Prostate gland (tissue), 2 donors: ENCODE data around the gene GNAQ. TPM values are rescaled to one million over a fixed set of nuclear protein-coding genes. Genes with fewer than 3 reads are reported as not detected.

Source experiments
- DNase-seq: peaks from one replicate; pipeline ENCODE4 v3.0.0-alpha.2; 2019; ENCODE audit warnings: low spot score
- H3K27ac ChIP-seq, 2 donors: fragments of 200-600 bp; sonication (generic); 2 replicates each; pipeline ENCODE4 v1.5.1; 2017 to 2019
- H3K27me3 ChIP-seq: fragments of 200-600 bp; sonication (generic); replicated peaks from 2 replicates; pipeline ENCODE4 v1.5.1; 2019; ENCODE audit not compliant: insufficient read depth
- H3K36me3 ChIP-seq, 2 donors: fragments of 200-600 bp; sonication (generic); 1 replicate in 1 of 2; 2 replicates in 1 of 2; pipeline versions ENCODE4 v1.5.1 to v1.8.1; 2017 to 2019
- H3K4me1 ChIP-seq: fragments of 200-600 bp; sonication (generic); replicated peaks from 2 replicates; pipeline ENCODE4 v1.5.1; 2019
- H3K4me3 ChIP-seq, 2 donors: fragments of 200-600 bp; sonication (generic); 2 replicates each; pipeline ENCODE4 v1.5.1; 2017 to 2019
- H3K9me3 ChIP-seq: fragments of 200-600 bp; sonication (generic); 2 replicates; pipeline ENCODE4 v1.5.1; 2017
- POLR2A ChIP-seq: fragments of 450-650 bp; IDR thresholded peaks from one replicate; pipeline ENCODE4 v1.6.1; 2016; ENCODE audit warnings: antibody characterized with exemption, mild to moderate bottlenecking
- POLR2AphosphoS5 ChIP-seq: sonication (generic); formaldehyde crosslinking; IDR thresholded peaks from one replicate; pipeline ENCODE4 v1.6.1; 2017; ENCODE audit warnings: antibody characterized with exemption
- WGBS: methylation state at CpG from one replicate; pipeline ENCODE4 v1.1.5; 2018; 5-methylcytosine and 5-hydroxymethylcytosine counted together
- intact Hi-C: fragments of 100-400 bp; cut with DNase I; formaldehyde crosslinking; loops from one replicate; pipeline ENCODE4 v1.14.2; 2022
- total RNA-seq, 2 donors: library from RNA; depleted of rRNA; stranded (reverse); fragments of >200 nt; gene quantifications; one replicate each; pipeline ENCODE4 v1.1.0, GENCODE V29; 2016
- TF ChIP-seq, protein P1 (sequence below), 4 experiments: fragments of 200-600 bp in 2 of 4; fragments of 450-650 bp in 2 of 4; sonication (generic) in 2 of 4; IDR thresholded peaks; 1 replicate in 3 of 4; 2 replicates in 1 of 4; pipeline ENCODE4 v1.5.1; 2016 to 2019; ENCODE audit warnings: antibody characterized with exemption in 4 of 4, mild to moderate bottlenecking in 2 of 4, moderate library complexity in 2 of 4

Gene GNAQ
- total RNA-seq, 2 donors from 2014 or later, result 35.0 to 43.7 TPM

DNA sequence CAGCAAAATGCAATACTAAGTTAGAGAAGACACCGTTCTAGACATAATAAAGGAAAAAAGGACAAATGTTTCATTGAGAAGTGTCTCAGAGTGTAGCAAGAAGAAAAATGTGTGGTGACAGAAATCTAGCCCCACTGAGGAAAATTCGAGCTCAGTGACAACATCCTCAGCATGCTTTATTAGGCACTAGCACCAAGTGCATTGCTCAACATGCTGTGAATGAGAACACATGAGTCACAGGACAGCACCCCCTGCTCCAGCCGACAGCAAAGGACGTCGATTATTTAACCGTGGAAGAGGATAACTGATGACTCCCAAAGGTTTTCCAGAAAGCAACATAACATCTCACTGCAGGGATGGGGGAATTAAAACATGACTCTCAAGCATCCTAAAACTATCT, 182.7 kb downstream of the GNAQ start:
- no peaks in the 10 kb centered on the region for H3K27me3 ChIP-seq
- no peaks in the 10 kb centered on the region for H3K9me3 ChIP-seq
- no peak for DNase-seq
- no peak overlapping the region for H3K4me3 ChIP-seq
- TF ChIP-seq POLR2AphosphoS5 (peak; percentile 36), POLR2A (no peak)
- TF ChIP-seq, protein P1, sequence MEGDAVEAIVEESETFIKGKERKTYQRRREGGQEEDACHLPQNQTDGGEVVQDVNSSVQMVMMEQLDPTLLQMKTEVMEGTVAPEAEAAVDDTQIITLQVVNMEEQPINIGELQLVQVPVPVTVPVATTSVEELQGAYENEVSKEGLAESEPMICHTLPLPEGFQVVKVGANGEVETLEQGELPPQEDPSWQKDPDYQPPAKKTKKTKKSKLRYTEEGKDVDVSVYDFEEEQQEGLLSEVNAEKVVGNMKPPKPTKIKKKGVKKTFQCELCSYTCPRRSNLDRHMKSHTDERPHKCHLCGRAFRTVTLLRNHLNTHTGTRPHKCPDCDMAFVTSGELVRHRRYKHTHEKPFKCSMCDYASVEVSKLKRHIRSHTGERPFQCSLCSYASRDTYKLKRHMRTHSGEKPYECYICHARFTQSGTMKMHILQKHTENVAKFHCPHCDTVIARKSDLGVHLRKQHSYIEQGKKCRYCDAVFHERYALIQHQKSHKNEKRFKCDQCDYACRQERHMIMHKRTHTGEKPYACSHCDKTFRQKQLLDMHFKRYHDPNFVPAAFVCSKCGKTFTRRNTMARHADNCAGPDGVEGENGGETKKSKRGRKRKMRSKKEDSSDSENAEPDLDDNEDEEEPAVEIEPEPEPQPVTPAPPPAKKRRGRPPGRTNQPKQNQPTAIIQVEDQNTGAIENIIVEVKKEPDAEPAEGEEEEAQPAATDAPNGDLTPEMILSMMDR (IDR thresholded peaks at IDR 0.05), result no peak
- H3K27ac ChIP-seq, result peak overlapping the region in 1 of 2 donors; percentile 12
- peaks cover 11% of the 10 kb centered on the region for H3K4me1 ChIP-seq
- no peaks in the 10 kb centered on the region for H3K36me3 ChIP-seq
- intact Hi-C loops, result loop anchor here (5.0 kb wide), 1 partner anchor 183 kb away; the partner anchor contains the start of gene GNAQ
- WGBS, result 59% methylated on average over 6 of the region's 6 CpGs

GRCh38 chr9:77848404-77848803, 183.2 kb downstream of the GNAQ start:
- H3K4me3 ChIP-seq, result no peak overlapping the region
- peak overlapping the region in 1 of 2 donors; percentile 12 for H3K27ac ChIP-seq
- H3K36me3 ChIP-seq, result no peaks in the 10 kb centered on the region
- DNase-seq, result no peak
- TF ChIP-seq POLR2AphosphoS5 (no peak), POLR2A (no peak)
- TF ChIP-seq, protein P1 (IDR thresholded peaks at IDR 0.05), result no peak
- no peaks in the 10 kb centered on the region for H3K9me3 ChIP-seq
- H3K4me1 ChIP-seq, result peaks cover 11% of the 10 kb centered on the region
- intact Hi-C loops, result loop anchor here (5.0 kb wide), 1 partner anchor 184 kb away; the partner anchor contains the start of gene GNAQ
- WGBS, result 85% methylated on average over 2 of the region's 2 CpGs
- no peaks in the 10 kb centered on the region for H3K27me3 ChIP-seq

DNA sequence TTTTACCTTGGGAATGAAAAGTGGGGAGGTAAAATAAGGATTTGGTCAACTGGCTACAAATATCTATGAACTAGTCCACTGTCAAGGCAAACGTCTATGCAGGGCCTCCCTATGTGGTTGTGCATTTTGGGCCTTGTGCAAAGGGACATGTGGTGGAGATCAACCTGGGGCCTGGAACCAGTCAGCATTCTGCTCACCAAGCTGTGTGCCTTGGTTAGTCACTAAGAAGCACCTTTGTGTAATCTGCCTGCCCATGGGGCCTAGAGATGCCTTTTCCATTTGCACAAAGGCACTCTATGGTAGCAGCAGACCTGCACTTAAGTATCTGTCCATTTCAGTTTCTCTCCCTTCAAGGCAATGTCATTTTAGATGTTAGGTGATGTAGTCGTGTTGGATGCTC, 184.0 kb downstream of the GNAQ start:
- TF ChIP-seq POLR2A, result no peak
- TF ChIP-seq, protein P1 (IDR thresholded peaks at IDR 0.05), result no peak
- TF ChIP-seq POLR2AphosphoS5, result no peak
- no peak overlapping the region for H3K27ac ChIP-seq
- no peaks in the 10 kb centered on the region for H3K27me3 ChIP-seq
- no peak for DNase-seq
- H3K4me1 ChIP-seq, result peaks cover 9% of the 10 kb centered on the region
- no peaks in the 10 kb centered on the region for H3K9me3 ChIP-seq
- 56% methylated on average over 2 of the region's 2 CpGs for WGBS
- no peak overlapping the region for H3K4me3 ChIP-seq
- intact Hi-C loops, result loop anchor here (5.0 kb wide), 1 partner anchor 185 kb away; the partner anchor contains the start of gene GNAQ
- H3K36me3 ChIP-seq, result no peaks in the 10 kb centered on the region

DNA sequence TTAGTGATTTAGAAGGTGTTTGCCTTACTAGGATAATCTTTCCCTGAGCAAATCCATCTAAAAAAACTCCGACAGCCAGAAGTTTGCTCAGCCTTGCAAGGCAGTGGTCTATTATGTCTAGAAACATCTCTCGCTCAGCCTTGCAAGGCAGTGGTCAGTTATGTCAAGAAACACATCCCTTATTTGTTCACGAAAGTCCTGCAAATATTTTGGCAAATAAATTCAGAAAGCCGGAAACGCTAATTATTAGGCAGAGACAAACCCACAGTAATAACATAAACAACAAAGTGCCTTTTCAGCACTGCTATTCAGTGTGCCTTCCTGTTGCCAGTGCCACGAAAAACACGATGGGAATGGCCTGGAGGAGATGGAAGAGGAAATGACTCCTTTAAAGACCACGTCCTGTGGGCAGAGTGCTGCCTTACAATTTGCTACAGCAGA, 184.5 kb downstream of the GNAQ start:
- Histone ChIP-seq H3K27ac (no peak overlapping the region), H3K9me3 (no peaks in the 10 kb centered on the region), H3K27me3 (no peaks in the 10 kb centered on the region), H3K36me3 (no peaks in the 10 kb centered on the region), H3K4me3 (no peak overlapping the region), H3K4me1 (peaks cover 4% of the 10 kb centered on the region)
- TF ChIP-seq POLR2AphosphoS5 (no peak), POLR2A (no peak)
- TF ChIP-seq, protein P1 (IDR thresholded peaks at IDR 0.05), result no peak
- intact Hi-C loops, result loop anchor here (5.0 kb wide), 1 partner anchor 185 kb away; the partner anchor contains the start of gene GNAQ
- DNase-seq, result no peak
- WGBS, result 55% methylated on average over 8 of the region's 8 CpGs

DNA sequence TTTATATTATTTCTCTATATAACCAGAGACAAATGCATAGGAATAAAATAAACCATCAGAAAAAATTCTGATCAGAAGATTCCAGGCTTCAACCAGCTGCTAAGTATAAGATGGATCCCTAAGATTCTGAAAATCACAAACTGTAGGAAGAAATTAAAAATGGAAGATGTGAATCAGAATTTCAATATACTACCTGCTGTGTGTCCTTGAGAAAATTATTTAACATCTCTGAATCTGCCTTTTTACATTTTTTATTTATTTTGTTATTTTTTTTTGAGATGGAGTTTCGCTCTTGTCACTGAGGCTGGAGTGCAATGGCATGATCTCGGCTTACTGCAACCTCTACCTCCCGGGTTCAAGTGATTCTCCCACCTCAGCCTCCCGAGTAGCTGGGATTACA, 187.2 kb downstream of the GNAQ start:
- TF ChIP-seq, protein P1 (IDR thresholded peaks at IDR 0.05), result no peak
- no peak for TF ChIP-seq POLR2A
- TF ChIP-seq POLR2AphosphoS5, result no peak
- Histone ChIP-seq H3K27me3 (no peaks in the 10 kb centered on the region), H3K9me3 (no peaks in the 10 kb centered on the region), H3K4me3 (no peak overlapping the region), H3K4me1 (no peaks in the 10 kb centered on the region), H3K27ac (no peak overlapping the region), H3K36me3 (no peaks in the 10 kb centered on the region)
- no peak for DNase-seq
- 97% methylated on average over 4 of the region's 4 CpGs for WGBS
- intact Hi-C loops, result no loop called here
